SH-SY5Y (cell line): ENCODE measurements around the gene STAT3.

Source experiments
- GATA2 ChIP-seq: IDR thresholded peaks from 2 replicates; pipeline ENCODE4 v1.6.1; 2011; ENCODE audit warnings: mild to moderate bottlenecking, low read depth, low read length
- GATA3 ChIP-seq: IDR thresholded peaks from 2 replicates; pipeline ENCODE4 v1.6.1; 2011; ENCODE audit warnings: low read depth, mild to moderate bottlenecking, low read length, moderate library complexity

- TF ChIP-seq GATA3: no peak
- TF ChIP-seq GATA2: no peak
Observed at GRCh38 chr17:42348104-42348503, 40.1 kb downstream of the STAT3 start.
